ENCODE measurements around the gene ADCY2.

Gene ADCY2

GRCh38 chr5:7779019-7780005 lies 383.4 kb downstream of the ADCY2 start:
- TF ChIP-seq, protein P1, sequence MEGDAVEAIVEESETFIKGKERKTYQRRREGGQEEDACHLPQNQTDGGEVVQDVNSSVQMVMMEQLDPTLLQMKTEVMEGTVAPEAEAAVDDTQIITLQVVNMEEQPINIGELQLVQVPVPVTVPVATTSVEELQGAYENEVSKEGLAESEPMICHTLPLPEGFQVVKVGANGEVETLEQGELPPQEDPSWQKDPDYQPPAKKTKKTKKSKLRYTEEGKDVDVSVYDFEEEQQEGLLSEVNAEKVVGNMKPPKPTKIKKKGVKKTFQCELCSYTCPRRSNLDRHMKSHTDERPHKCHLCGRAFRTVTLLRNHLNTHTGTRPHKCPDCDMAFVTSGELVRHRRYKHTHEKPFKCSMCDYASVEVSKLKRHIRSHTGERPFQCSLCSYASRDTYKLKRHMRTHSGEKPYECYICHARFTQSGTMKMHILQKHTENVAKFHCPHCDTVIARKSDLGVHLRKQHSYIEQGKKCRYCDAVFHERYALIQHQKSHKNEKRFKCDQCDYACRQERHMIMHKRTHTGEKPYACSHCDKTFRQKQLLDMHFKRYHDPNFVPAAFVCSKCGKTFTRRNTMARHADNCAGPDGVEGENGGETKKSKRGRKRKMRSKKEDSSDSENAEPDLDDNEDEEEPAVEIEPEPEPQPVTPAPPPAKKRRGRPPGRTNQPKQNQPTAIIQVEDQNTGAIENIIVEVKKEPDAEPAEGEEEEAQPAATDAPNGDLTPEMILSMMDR (IDR thresholded peaks at IDR 0.05; ENCODE audit: low read depth, low read length, missing control alignments), result no peak
- no peak overlapping the region for H3K4me3 ChIP-seq (replicated peaks; ENCODE audit: low read depth, low read length)
- DNase-seq (ENCODE audit: extremely low read depth, low read depth), result no peak

DNA sequence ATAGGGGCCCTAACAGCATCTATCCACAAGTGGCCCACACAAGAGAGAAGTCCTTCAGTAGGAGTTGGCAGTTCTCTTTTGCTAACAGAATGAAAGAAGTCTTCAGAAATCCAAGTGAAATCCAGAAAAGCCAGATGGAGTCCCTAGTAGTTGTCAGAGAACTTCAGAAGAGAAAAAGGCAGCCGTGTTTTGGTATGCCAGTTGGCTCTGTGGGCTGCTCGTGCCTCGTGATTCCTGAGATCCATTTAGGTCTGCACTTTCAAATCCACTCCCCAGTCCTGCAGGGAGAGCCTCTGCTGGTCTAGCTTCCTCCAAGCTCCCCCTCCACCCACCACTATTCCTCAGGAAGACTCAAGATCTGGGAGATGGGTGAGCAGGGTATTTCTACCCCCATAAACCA lies 386.0 kb downstream of the ADCY2 start:
- no peak overlapping the region for H3K4me3 ChIP-seq (replicated peaks; ENCODE audit: low read depth, low read length)
- no peak for DNase-seq (ENCODE audit: extremely low read depth, low read depth)
- TF ChIP-seq, protein P1 (IDR thresholded peaks at IDR 0.05; ENCODE audit: low read depth, low read length, missing control alignments), result no peak

GRCh38 chr5:7784683-7785380 lies 388.9 kb downstream of the ADCY2 start:
- TF ChIP-seq, protein P1 (IDR thresholded peaks at IDR 0.05; ENCODE audit: low read depth, low read length, missing control alignments), result no peak
- no peak overlapping the region for H3K4me3 ChIP-seq (replicated peaks; ENCODE audit: low read depth, low read length)
- DNase-seq (ENCODE audit: extremely low read depth, low read depth), result no peak

DNA sequence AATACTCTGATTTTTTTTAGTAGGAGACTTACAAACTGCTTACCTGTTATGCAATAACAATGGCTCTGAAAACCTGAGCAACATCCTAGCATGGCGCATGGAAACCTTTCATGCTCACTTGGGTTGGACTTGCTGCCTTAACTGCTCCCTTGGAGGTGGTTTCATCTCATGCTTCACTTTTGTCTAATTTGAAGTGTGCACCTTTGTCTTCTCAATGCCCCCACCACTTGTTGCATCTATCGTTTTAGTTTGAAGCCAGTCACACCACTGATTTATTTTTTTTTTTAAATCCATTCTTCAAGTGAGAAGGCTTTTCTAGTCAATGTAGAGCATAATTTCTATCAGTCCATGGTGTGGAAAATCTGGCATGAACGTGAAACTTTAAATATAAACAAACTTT lies 391.8 kb downstream of the ADCY2 start:
- no peak for DNase-seq (ENCODE audit: extremely low read depth, low read depth)
- TF ChIP-seq, protein P1 (IDR thresholded peaks at IDR 0.05; ENCODE audit: low read depth, low read length, missing control alignments), result no peak

DNA sequence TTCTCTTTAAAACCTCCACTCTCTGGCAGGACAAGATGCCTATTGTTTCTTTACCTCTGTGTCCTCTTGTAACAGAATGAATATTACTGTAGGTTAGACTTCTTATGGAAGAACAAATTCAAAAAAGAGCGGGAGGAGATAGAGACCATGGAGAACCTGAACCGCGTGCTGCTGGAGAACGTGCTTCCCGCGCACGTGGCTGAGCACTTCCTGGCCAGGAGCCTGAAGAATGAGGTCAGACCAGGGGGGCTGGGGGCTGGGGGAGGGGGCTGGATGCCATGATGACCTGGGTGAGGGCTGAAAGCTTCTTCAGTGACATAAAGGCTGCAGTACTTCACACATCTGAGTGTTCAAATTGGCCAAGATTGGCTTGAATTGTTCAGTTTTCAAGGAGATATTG lies 393.6 kb downstream of the ADCY2 start:
- DNase-seq (ENCODE audit: extremely low read depth, low read depth), result no peak
- TF ChIP-seq, protein P1 (IDR thresholded peaks at IDR 0.05; ENCODE audit: low read depth, low read length, missing control alignments), result no peak
- no peak overlapping the region for H3K4me3 ChIP-seq (replicated peaks; ENCODE audit: low read depth, low read length)

More for the DNA sequence above, 391.8 kb downstream of the ADCY2 start:
- H3K4me3 ChIP-seq (replicated peaks; ENCODE audit: low read depth, low read length), result no peak overlapping the region

DNA sequence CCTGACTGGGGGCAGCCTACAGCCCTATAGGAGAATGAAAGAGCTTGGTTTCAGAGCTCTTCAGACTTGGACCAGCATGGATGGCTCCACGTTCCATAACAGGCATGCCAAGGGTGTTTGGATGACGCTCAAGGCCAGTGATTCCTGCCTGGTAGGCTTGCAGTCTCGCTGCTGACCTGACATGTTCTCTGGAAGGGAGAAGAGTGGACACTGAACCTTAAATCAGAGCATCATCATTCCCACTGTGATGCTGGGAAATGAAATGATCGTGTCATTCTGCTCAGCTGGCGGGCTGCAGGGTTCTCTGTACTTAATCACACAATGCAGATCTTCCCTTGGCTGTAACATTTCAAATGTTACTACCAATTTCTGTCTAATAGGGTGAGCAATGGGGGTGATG lies 398.0 kb downstream of the ADCY2 start:
- TF ChIP-seq, protein P1 (IDR thresholded peaks at IDR 0.05; ENCODE audit: low read depth, low read length, missing control alignments), result no peak
- no peak overlapping the region for H3K4me3 ChIP-seq (replicated peaks; ENCODE audit: low read depth, low read length)
- DNase-seq (ENCODE audit: extremely low read depth, low read depth), result no peak
